OCI-LY7 (cell line): ENCODE results near the gene PNN. TPM values are rescaled to one million over a fixed set of nuclear protein-coding genes. Genes with fewer than 3 reads are reported as not detected.
A peak's percentile ranks its signal among the peaks of the same experiment; 100 is the strongest.
"Not testable (repeated sequence)": the region's sequence is repeated elsewhere in the genome, so short reads cannot be mapped to it uniquely, and the experiment has no call there.

Experiments
- Bru-seq: library from RNA; stranded (reverse); fragments of 400-500 nt; gene quantifications from one replicate; lab custom pipeline; 2021; lab: Mats Ljungman, UMichigan
- BruChase-seq, 2 experiments: library from RNA; stranded (reverse); fragments of 400-500 nt; gene quantifications; one replicate each; lab custom pipeline; 2021; lab: Mats Ljungman, UMichigan
- BruUV-seq: library from RNA; stranded (reverse); fragments of 400-500 nt; replicated peaks from 2 replicates; lab custom pipeline; 2021; lab: Mats Ljungman, UMichigan
- CTCF ChIA-PET: fragments of 300-600 bp; sonication (Branson Sonifier 250); formaldehyde crosslinking; loops from one replicate; lab custom pipeline; 2022; ENCODE audit warnings: antibody characterized with exemption; ENCODE audit not compliant: unreplicated experiment; lab: Charles Lee
- POLR2A ChIA-PET: fragments of 300-600 bp; sonication (Branson Sonifier 250); formaldehyde crosslinking; loops from one replicate; lab custom pipeline; 2022; ENCODE audit warnings: antibody characterized with exemption; lab: Charles Lee
- DNase-seq: peaks from one replicate; pipeline ENCODE4 v3.0.0-alpha.2; 2015; ENCODE audit warnings: low spot score
- H2AFZ ChIP-seq: fragments of 200-600 bp; sonication (generic), shearing (Covaris generic); 2 replicates; pipeline ENCODE4 v1.6.1; 2014; ENCODE audit warnings: mild to moderate bottlenecking, antibody characterized with exemption, low read length, moderate library complexity
- H3K27ac ChIP-seq: fragments of 200-600 bp; sonication (generic); 2 replicates; pipeline ENCODE4 v1.5.1; 2014; ENCODE audit warnings: mixed run types, low read depth, mild to moderate bottlenecking, moderate library complexity, low read length, inconsistent platforms; ENCODE audit not compliant: poor library complexity, severe bottlenecking
- H3K36me3 ChIP-seq: fragments of 200-600 bp; sonication (generic); 2 replicates; pipeline ENCODE4 v1.6.1; 2014; ENCODE audit warnings: mild to moderate bottlenecking, antibody characterized with exemption, low read length, moderate library complexity, mixed read lengths; ENCODE audit not compliant: insufficient read depth
- H3K4me1 ChIP-seq: fragments of 200-600 bp; sonication (generic); 2 replicates; pipeline ENCODE4 v1.5.1; 2014; ENCODE audit warnings: mild to moderate bottlenecking, low read length; ENCODE audit not compliant: insufficient read depth, poor library complexity, severe bottlenecking
- H3K4me2 ChIP-seq: fragments of 200-600 bp; sonication (generic); 2 replicates; pipeline ENCODE4 v1.6.1; 2014; ENCODE audit warnings: mild to moderate bottlenecking, low read length
- H3K4me3 ChIP-seq: fragments of 200-600 bp; sonication (generic); 2 replicates; pipeline ENCODE4 v1.5.1; 2014; ENCODE audit warnings: mild to moderate bottlenecking, low read depth, low read length; ENCODE audit not compliant: poor library complexity, severe bottlenecking
- H3K79me2 ChIP-seq: fragments of 200-600 bp; sonication (generic); 2 replicates; pipeline ENCODE4 v1.6.1; 2016; ENCODE audit warnings: low read depth, mild to moderate bottlenecking, low read length, moderate library complexity, mixed read lengths; ENCODE audit not compliant: insufficient read depth
- H3K9me2 ChIP-seq: fragments of 200-600 bp; sonication (generic); 2 replicates; pipeline ENCODE4 v1.6.1; 2016; ENCODE audit warnings: mild to moderate bottlenecking, low read length, mixed read lengths; ENCODE audit not compliant: insufficient read depth
- H3K9me3 ChIP-seq: fragments of 200-600 bp; sonication (generic); 2 replicates; pipeline ENCODE4 v1.6.1; 2014; ENCODE audit warnings: mild to moderate bottlenecking, mixed run types, low read length, mixed read lengths
- H4K20me1 ChIP-seq: fragments of 200-600 bp; sonication (generic); 2 replicates; pipeline ENCODE4 v1.6.1; 2014; ENCODE audit warnings: mild to moderate bottlenecking, antibody characterized with exemption, low read length, moderate library complexity, mixed read lengths; ENCODE audit not compliant: insufficient read depth
- EZH2phosphoT487 ChIP-seq: fragments of 200-600 bp; sonication (generic); IDR thresholded peaks from 2 replicates; pipeline ENCODE4 v1.6.1; 2018; ENCODE audit warnings: low read depth, borderline replicate concordance, mild to moderate bottlenecking, mixed run types, antibody characterized with exemption, low read length, moderate library complexity, mixed read lengths
- intact Hi-C: fragments of 100-400 bp; cut with micrococcal nuclease; formaldehyde crosslinking; loops from one replicate; pipeline ENCODE4 v1.10.0; 2022; ENCODE audit not compliant: unreplicated experiment
- long read RNA-seq: library from polyadenylated mRNA; stranded (forward); transcript quantifications from one replicate; pipeline ENCODE4 v2.0.0, GENCODE V29; 2022
- total RNA-seq, 2 experiments: library from RNA; depleted of rRNA in 1 of 2; stranded (reverse); fragments of >200 nt in 1 of 2; shearing (Covaris generic) in 1 of 2; gene quantifications; 2 replicates each; pipeline ENCODE4 v1.2.3, GENCODE V29; 2014 to 2022
- TF ChIP-seq, protein P1 (sequence below): fragments of 200-600 bp; sonication (generic); conservative IDR thresholded peaks from 2 replicates; pipeline ENCODE4 v1.5.1; 2014; ENCODE audit warnings: mild to moderate bottlenecking, antibody characterized with exemption, low read length, moderate library complexity, mixed read lengths

Gene PNN
- 93.5 and 137 TPM in 2 replicates for total RNA-seq (2014; rRNA removed; shearing (Covaris generic))
- 187 and 214 TPM in 2 replicates for total RNA-seq (2022)
- percentile 99 among the genes with signal in this experiment for Bru-seq, nascent RNA
- percentile 99 among the genes with signal in this experiment for BruChase-seq, experiment 1, labeled RNA remaining after a 6-hour chase
- percentile 100 among the genes with signal in this experiment for BruChase-seq, experiment 2, labeled RNA remaining after a 2-hour chase
- long read RNA-seq, transcript PNN-204 (3 exons, 583 nt) = minor isoform, 8 of 370 reads
- long read RNA-seq, transcript PNN-201 (9 exons, 3,576 nt) = major isoform, 306 of 370 reads
- long read RNA-seq, partial matches to known transcripts = 17 of 370 reads
- long read RNA-seq, other reads (novel, unspliced or antisense) = 39 of 370 reads

DNA sequence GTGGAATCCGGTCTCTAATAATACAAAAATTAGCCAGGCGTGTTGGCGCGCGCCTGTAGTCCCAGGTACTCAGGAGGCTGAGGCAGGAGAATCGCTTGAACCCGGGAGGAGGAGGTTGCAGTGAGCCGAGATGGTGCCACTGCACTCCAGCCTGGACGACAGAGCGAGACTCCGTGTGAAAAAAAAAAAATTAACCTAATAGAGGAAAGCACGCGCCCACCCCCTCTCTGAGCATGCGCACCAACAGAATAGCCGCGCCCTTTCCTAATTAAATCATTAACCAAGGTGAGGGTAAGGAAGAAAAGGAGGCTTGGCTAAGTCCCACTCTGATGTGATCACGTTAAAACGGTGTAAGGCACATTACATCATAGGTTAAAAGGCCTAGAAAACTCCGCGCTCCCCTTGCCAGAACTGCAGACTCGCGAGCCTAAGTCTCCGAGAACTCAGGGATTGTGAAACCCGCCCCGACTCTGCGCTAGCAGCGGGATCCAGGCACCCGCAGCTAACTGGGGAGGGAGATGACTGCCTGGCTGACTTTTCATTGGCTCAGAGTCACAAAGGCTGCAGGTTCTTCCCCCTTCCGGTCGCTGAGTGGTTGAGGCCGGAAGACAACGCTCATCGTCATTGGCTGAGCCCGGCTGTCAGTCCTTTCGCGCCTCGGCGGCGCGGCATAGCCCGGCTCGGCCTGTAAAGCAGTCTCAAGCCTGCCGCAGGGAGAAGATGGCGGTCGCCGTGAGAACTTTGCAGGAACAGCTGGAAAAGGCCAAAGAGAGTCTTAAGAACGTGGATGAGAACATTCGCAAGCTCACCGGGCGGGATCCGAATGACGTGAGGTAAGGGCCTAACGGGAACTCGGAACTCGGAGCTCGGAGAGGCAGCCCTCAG, at the start of gene PNN:
Gene PNN (plus strand): TSS at position 695 of the 885 bp plus-strand sequence. CDS start 26 bp downstream, at position 721.
- DNase-seq = peak; percentile 99
- Histone ChIP-seq H3K27ac (peak within 1 kb of the TSS; percentile 93), H3K36me3 (peaks cover 47% of the 10 kb centered on the region), H2AFZ (peak within 1 kb of the TSS; percentile 52; the same call in 1 of the 2 replicates), H4K20me1 (peaks cover 23% of the 10 kb centered on the region), H3K9me2 (no peaks in the 10 kb centered on the region), H3K9me3 (no peaks in the 10 kb centered on the region), H3K79me2 (peaks cover 53% of the 10 kb centered on the region), H3K4me2 (peak within 1 kb of the TSS; percentile 87), H3K4me1 (peaks cover 41% of the 10 kb centered on the region), H3K4me3 (peak within 1 kb of the TSS; percentile 98)
- TF ChIP-seq EZH2phosphoT487 = no peak
- TF ChIP-seq, protein P1, sequence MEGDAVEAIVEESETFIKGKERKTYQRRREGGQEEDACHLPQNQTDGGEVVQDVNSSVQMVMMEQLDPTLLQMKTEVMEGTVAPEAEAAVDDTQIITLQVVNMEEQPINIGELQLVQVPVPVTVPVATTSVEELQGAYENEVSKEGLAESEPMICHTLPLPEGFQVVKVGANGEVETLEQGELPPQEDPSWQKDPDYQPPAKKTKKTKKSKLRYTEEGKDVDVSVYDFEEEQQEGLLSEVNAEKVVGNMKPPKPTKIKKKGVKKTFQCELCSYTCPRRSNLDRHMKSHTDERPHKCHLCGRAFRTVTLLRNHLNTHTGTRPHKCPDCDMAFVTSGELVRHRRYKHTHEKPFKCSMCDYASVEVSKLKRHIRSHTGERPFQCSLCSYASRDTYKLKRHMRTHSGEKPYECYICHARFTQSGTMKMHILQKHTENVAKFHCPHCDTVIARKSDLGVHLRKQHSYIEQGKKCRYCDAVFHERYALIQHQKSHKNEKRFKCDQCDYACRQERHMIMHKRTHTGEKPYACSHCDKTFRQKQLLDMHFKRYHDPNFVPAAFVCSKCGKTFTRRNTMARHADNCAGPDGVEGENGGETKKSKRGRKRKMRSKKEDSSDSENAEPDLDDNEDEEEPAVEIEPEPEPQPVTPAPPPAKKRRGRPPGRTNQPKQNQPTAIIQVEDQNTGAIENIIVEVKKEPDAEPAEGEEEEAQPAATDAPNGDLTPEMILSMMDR = no peak
- ChIA-PET POLR2A (interaction anchor here (0.5 to 1.2 kb wide), 6 partner anchors 11 to 92 kb away, joined by 3 to 6 read pairs (median 4); partner anchors contain the start of gene GEMIN2), CTCF (no interaction called here)
- intact Hi-C loops = loop anchor here (1.0 to 10.0 kb wide), 3 partner anchors 92 to 1050 kb away; partner anchors contain the start of gene FBXO33
- BruUV-seq = no TSS peak

GRCh38 chr14:39137835-39138234, 37.2 kb upstream of the PNN start:
- H3K4me2 ChIP-seq, H3K9me2 ChIP-seq, H3K79me2 ChIP-seq, H3K4me1 ChIP-seq, BruUV-seq, H3K4me3 ChIP-seq, intact Hi-C loops, H4K20me1 ChIP-seq, DNase-seq, CTCF ChIA-PET, H3K9me3 ChIP-seq, H3K27ac ChIP-seq, H2AFZ ChIP-seq: not testable (repeated sequence)
- POLR2A ChIA-PET = interaction anchor here (0.6 to 1.3 kb wide), 4 partner anchors 14 to 20 kb away, joined by 4 to 7 read pairs (median 4); no protein-coding TSS in a partner anchor
- H3K36me3 ChIP-seq = peaks cover 85% of the 10 kb centered on the region

GRCh38 chr14:39138440-39138839, 36.6 kb upstream of the PNN start:
- BruUV-seq = no TSS peak
- DNase-seq = no peak
- H3K27ac ChIP-seq = no peak overlapping the region
- H3K36me3 ChIP-seq = peaks cover 86% of the 10 kb centered on the region
- ChIA-PET CTCF (no interaction called here), POLR2A (interaction anchor here (0.6 to 1.2 kb wide), 2 partner anchors 15 to 19 kb away, joined by 5 to 7 read pairs; no protein-coding TSS in a partner anchor)
- no peak overlapping the region for H3K4me2 ChIP-seq
- intact Hi-C loops = no loop called here
- no peaks in the 10 kb centered on the region for H3K4me1 ChIP-seq
- 0 out of 2 replicates have a peak, but pooled peaks cover 6% of the 10 kb centered on the region for H3K9me3 ChIP-seq
- H3K4me3 ChIP-seq = no peak overlapping the region
- TF ChIP-seq, protein P1 = no peak
- TF ChIP-seq EZH2phosphoT487 = no peak
- no peaks in the 10 kb centered on the region for H3K9me2 ChIP-seq
- no peaks in the 10 kb centered on the region for H3K79me2 ChIP-seq
- H4K20me1 ChIP-seq = no peaks in the 10 kb centered on the region
- H2AFZ ChIP-seq = no peak overlapping the region
